ENCODE data around the gene CLIP2. TPM values are rescaled to one million over a fixed set of nuclear protein-coding genes. Genes with fewer than 3 reads are reported as not detected.

Gene CLIP2
- total RNA-seq, 2 experiments from 2014 or later: 2.4 to 2.7 TPM

- intact Hi-C loops (cut with micrococcal nuclease): no loop called here
- ChIA-PET POLR2A (no interaction called here), CTCF (interaction anchor here (0.6 to 2.2 kb wide), 9 partner anchors 9 to 1520 kb away, joined by 3 to 22 read pairs (median 3); no protein-coding TSS in a partner anchor)
- no peaks in the 10 kb centered on the region for H3K36me3 Mint-ChIP-seq
- H3K9me3 Mint-ChIP-seq: no peaks in the 10 kb centered on the region
- H3K27ac Mint-ChIP-seq: no peak overlapping the region
- H3K27me3 Mint-ChIP-seq: peaks cover 7% of the 10 kb centered on the region
- H3K4me3 Mint-ChIP-seq: no peak overlapping the region
- H3K4me1 Mint-ChIP-seq (ENCODE audit: low read depth): peaks cover 18% of the 10 kb centered on the region
- DNase-seq: no peak
Measured at GRCh38 chr7:74275401-74275881, 13.8 kb upstream of the CLIP2 start.

GRCh38 chr7:74277636-74278035, 11.6 kb upstream of the CLIP2 start:
- no peaks in the 10 kb centered on the region for H3K27me3 Mint-ChIP-seq
- H3K4me1 Mint-ChIP-seq (ENCODE audit: low read depth): peaks cover 10% of the 10 kb centered on the region
- ChIA-PET POLR2A (no interaction called here), CTCF (no interaction called here)
- H3K36me3 Mint-ChIP-seq: no peaks in the 10 kb centered on the region
- H3K9me3 Mint-ChIP-seq: no peaks in the 10 kb centered on the region
- no peak overlapping the region for H3K27ac Mint-ChIP-seq
- intact Hi-C loops (cut with micrococcal nuclease): no loop called here
- H3K4me3 Mint-ChIP-seq: no peak overlapping the region
- no peak for DNase-seq

DNA sequence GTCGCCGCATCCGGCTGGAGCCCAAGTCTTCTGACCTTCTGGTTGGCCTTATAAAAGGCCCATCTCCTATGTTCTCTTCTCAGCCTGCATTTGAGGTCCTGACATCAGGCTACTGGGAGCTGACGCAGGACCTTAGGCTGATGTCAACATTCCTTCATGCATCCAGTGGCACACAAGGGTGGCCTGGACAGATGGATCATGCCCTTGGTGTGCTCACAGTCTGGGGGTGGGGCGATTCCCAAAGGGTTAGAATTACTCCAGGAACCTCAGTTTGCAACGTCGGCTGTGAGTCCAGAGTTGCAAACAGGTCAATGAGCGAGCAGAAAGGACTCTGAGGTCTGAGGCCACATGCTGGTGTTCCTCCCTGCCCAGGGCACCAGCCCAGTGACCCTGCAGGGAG, 8.2 kb upstream of the CLIP2 start:
- POLR2A ChIA-PET: interaction anchor here (0.7 kb wide), 1 partner anchor 756 kb away, joined by 3 read pairs; no protein-coding TSS in a partner anchor
- CTCF ChIA-PET: interaction anchor here (0.6 kb wide), 1 partner anchor 14 kb away, joined by 3 read pairs; no protein-coding TSS in a partner anchor
- intact Hi-C loops (cut with micrococcal nuclease): no loop called here
- peaks cover 4% of the 10 kb centered on the region for H3K27me3 Mint-ChIP-seq
- no peak overlapping the region for H3K27ac Mint-ChIP-seq
- no peak overlapping the region for H3K4me3 Mint-ChIP-seq
- H3K9me3 Mint-ChIP-seq: no peaks in the 10 kb centered on the region
- peaks cover 8% of the 10 kb centered on the region for H3K4me1 Mint-ChIP-seq (ENCODE audit: low read depth)
- no peak for DNase-seq
- H3K36me3 Mint-ChIP-seq: no peaks in the 10 kb centered on the region

- peaks cover 8% of the 10 kb centered on the region for H3K4me1 Mint-ChIP-seq (ENCODE audit: low read depth)
- DNase-seq: no peak
- no peak overlapping the region for H3K27ac Mint-ChIP-seq
- H3K4me3 Mint-ChIP-seq: no peak overlapping the region
- intact Hi-C loops (cut with micrococcal nuclease): no loop called here
- ChIA-PET CTCF (interaction anchor here (0.9 to 3.5 kb wide), 2 partner anchors 8 to 77 kb away, joined by 3 to 16 read pairs; no protein-coding TSS in a partner anchor), POLR2A (no interaction called here)
- no peaks in the 10 kb centered on the region for H3K9me3 Mint-ChIP-seq
- no peaks in the 10 kb centered on the region for H3K36me3 Mint-ChIP-seq
- H3K27me3 Mint-ChIP-seq: peaks cover 8% of the 10 kb centered on the region
Measured at GRCh38 chr7:74282748-74283459, 6.3 kb upstream of the CLIP2 start.

GRCh38 chr7:74283858-74284447, 5.3 kb upstream of the CLIP2 start:
- peaks cover 13% of the 10 kb centered on the region for H3K27me3 Mint-ChIP-seq
- POLR2A ChIA-PET: no interaction called here
- CTCF ChIA-PET: interaction anchor here (0.9 to 3.5 kb wide), 2 partner anchors 9 to 78 kb away, joined by 3 to 16 read pairs; no protein-coding TSS in a partner anchor
- intact Hi-C loops (cut with micrococcal nuclease): no loop called here
- H3K4me1 Mint-ChIP-seq (ENCODE audit: low read depth): peaks cover 18% of the 10 kb centered on the region
- H3K27ac Mint-ChIP-seq: no peak overlapping the region
- H3K36me3 Mint-ChIP-seq: no peaks in the 10 kb centered on the region
- H3K9me3 Mint-ChIP-seq: no peaks in the 10 kb centered on the region
- no peak for DNase-seq
- H3K4me3 Mint-ChIP-seq: no peak overlapping the region

- intact Hi-C loops (cut with micrococcal nuclease): no loop called here
- H3K9me3 Mint-ChIP-seq: no peaks in the 10 kb centered on the region
- no peaks in the 10 kb centered on the region for H3K36me3 Mint-ChIP-seq
- ChIA-PET CTCF (interaction anchor here (1.6 to 3.5 kb wide), 2 partner anchors 10 to 78 kb away, joined by 4 to 16 read pairs; no protein-coding TSS in a partner anchor), POLR2A (interaction anchor here (0.6 kb wide), 1 partner anchor 872 kb away, joined by 3 read pairs; no protein-coding TSS in a partner anchor)
- DNase-seq: no peak
- no peak overlapping the region for H3K27ac Mint-ChIP-seq
- no peak overlapping the region for H3K4me3 Mint-ChIP-seq
- H3K27me3 Mint-ChIP-seq: peaks cover 13% of the 10 kb centered on the region
- H3K4me1 Mint-ChIP-seq (ENCODE audit: low read depth): peaks cover 15% of the 10 kb centered on the region
Measured at GRCh38 chr7:74284781-74285259, 4.4 kb upstream of the CLIP2 start.

DNA sequence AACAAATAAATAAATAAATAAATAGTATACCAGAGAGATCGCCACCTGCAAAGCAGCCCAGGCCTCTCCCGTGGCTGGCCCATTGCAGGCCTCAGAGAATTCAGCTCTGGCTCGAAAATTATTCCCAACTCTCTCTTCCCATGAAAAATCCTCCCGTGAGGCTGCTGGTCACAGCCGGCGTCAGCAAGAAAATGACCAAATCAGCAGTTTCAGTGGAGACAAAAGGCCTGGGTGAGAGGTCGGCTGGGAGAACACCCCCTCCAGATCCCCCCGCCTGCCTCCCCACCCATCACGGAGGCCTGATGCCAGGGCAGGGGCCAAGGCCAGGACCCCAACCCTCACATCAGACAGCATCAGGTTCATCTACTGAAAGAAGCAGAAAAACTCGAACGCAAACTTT, 3.1 kb upstream of the CLIP2 start:
- ChIA-PET POLR2A (no interaction called here), CTCF (interaction anchor here (1.0 to 3.5 kb wide), 2 partner anchors 11 to 281 kb away, joined by 4 to 16 read pairs; no protein-coding TSS in a partner anchor)
- Mint-ChIP-seq H3K27me3 (peaks cover 18% of the 10 kb centered on the region), H3K4me3 (no peak overlapping the region), H3K9me3 (no peaks in the 10 kb centered on the region), H3K27ac (no peak overlapping the region), H3K36me3 (no peaks in the 10 kb centered on the region), H3K4me1 (ENCODE audit: low read depth) (peaks cover 16% of the 10 kb centered on the region)
- DNase-seq: no peak
- intact Hi-C loops (cut with micrococcal nuclease): no loop called here

DNA sequence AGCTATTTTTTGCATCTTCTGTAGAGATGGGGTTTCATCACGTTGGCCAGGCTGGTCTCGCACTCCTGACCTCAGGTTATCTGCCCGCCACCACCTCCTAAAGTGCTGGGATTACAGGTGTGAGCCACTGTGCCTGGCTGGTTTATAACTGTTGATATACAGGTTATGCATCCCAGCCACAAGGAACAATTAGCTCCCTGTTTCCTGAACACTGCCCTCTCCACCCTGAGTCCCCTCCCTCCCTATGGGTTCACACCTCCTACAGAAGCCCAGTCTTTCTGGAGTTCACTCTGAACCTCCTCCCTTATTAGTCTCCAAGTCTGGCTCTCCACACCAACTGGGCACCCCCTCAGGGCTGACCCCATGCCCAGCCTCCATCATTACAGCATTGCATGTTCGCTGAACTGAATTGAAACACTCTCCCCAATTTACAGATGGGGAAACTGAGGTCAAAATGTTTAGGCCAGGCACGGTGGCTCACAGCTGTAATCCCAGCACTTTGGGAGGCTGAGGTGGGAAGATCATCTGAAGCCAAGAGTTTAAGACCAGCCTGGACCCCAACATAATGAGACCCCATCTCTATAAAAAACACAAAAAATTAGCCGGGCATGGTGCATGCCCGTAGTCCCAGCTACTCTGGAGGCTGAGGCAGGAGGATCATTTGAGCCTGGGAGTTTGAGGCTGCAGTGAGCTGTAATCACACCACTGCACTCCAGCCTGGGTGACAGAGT, 1.7 kb upstream of the CLIP2 start:
- POLR2A ChIA-PET: interaction anchor here (1.1 kb wide), 1 partner anchor 17 kb away, joined by 4 read pairs; no protein-coding TSS in a partner anchor
- Mint-ChIP-seq H3K9me3 (no peaks in the 10 kb centered on the region), H3K4me3 (no peak overlapping the region), H3K27ac (no peak overlapping the region), H3K4me1 (ENCODE audit: low read depth) (peaks cover 16% of the 10 kb centered on the region), H3K36me3 (no peaks in the 10 kb centered on the region), H3K27me3 (peaks cover 18% of the 10 kb centered on the region)
- CTCF ChIA-PET: interaction anchor here (0.8 to 3.9 kb wide), 3 partner anchors 12 to 279 kb away, joined by 4 to 21 read pairs (median 4); no protein-coding TSS in a partner anchor
- no peak for DNase-seq
- intact Hi-C loops (cut with micrococcal nuclease): loop anchor here (1.0 kb wide), 1 partner anchor 17 kb away; no protein-coding TSS in a partner anchor

- DNase-seq: no peak
- no peak overlapping the region for H3K27ac Mint-ChIP-seq
- ChIA-PET POLR2A (interaction anchor here (0.7 to 1.1 kb wide), 2 partner anchors 18 kb away, joined by 3 to 4 read pairs; no protein-coding TSS in a partner anchor), CTCF (interaction anchor here (1.0 to 3.9 kb wide), 2 partner anchors 12 to 113 kb away, joined by 3 to 21 read pairs; no protein-coding TSS in a partner anchor)
- no peaks in the 10 kb centered on the region for H3K36me3 Mint-ChIP-seq
- peak overlapping the region; percentile 69 for H3K4me3 Mint-ChIP-seq
- peaks cover 15% of the 10 kb centered on the region for H3K27me3 Mint-ChIP-seq
- H3K4me1 Mint-ChIP-seq (ENCODE audit: low read depth): peaks cover 16% of the 10 kb centered on the region
- intact Hi-C loops (cut with micrococcal nuclease): loop anchor here (1.0 kb wide), 1 partner anchor 18 kb away; no protein-coding TSS in a partner anchor
- H3K9me3 Mint-ChIP-seq: no peaks in the 10 kb centered on the region
Measured at GRCh38 chr7:74288034-74288881, 949 bp upstream of the CLIP2 start.

DNA sequence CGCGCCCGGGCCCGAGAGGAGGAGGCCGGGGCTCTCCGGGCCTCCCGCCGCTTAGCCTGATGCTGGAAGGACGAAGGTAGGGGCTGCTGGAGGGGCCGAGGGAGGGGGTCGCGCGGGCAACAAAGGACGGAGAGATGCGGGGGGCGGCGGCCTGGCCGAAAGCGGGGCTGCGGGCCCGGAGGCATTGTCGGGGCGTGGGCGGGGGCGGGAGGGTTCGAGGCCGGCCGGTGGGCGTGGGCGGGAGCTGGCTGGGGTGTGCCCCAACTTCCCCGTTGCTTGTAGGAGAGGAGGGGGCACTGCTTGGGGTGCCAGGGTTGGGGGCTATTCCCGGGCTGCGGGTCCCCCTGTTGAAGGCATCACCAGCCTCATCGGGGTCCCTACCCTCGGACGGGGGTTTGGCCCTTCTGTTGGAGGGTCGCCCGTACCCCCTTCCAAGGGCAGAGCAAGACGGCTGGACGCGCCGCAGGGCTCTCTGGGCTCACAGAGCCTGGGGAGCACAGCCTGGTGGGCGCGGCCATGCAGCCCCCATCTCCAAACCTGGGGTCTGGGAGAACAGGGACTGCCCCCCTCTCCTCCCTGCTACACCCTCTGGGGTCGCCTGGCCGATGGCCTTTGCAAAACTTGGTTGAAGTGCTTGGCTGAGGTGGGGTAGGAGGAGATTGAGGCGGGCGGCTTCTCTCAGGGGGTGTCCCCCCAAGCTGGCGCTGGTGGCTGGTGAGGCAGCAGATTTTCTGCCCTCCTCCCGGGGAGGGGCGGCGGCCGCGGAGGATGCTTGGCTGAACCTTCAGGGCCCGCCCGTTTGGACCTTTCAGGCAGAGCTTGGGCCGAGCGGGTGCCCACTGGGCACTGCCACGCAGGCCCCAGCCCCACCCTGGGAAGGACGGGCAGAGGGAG, 699 bp downstream of the CLIP2 start:
- H3K9me3 Mint-ChIP-seq: no peaks in the 10 kb centered on the region
- H3K36me3 Mint-ChIP-seq: no peaks in the 10 kb centered on the region
- no peak overlapping the region for H3K27ac Mint-ChIP-seq
- intact Hi-C loops (cut with micrococcal nuclease): no loop called here
- DNase-seq: peak; percentile 41
- H3K27me3 Mint-ChIP-seq: peaks cover 14% of the 10 kb centered on the region
- peak overlapping the region; percentile 20 for H3K4me3 Mint-ChIP-seq
- POLR2A ChIA-PET: no interaction called here
- CTCF ChIA-PET: interaction anchor here (3.9 kb wide), 1 partner anchor 111 kb away, joined by 21 read pairs; no protein-coding TSS in a partner anchor
- H3K4me1 Mint-ChIP-seq (ENCODE audit: low read depth): peaks cover 16% of the 10 kb centered on the region

Measured in activated CD4-positive, alpha-beta memory T cell treated with anti-CD3 and anti-CD28 coated beads for 36 hours (primary cell).